Astrocyte of the spinal cord (primary cell): ENCODE results near the gene PIGA.
A peak's percentile ranks its signal among the peaks of the same experiment; 100 is the strongest.
"Not testable (repeated sequence)": the region's sequence is repeated elsewhere in the genome, so short reads cannot be mapped to it uniquely, and the experiment has no call there.

Experiments
- DNase-seq: peaks from one replicate; pipeline ENCODE4 v3.0.0; 2011; ENCODE audit warnings: low read depth, low spot score
- H3K4me3 ChIP-seq: 2 replicates; pipeline ENCODE4 v1.5.1; 2011; ENCODE audit warnings: low read depth, mild to moderate bottlenecking, low read length, moderate library complexity
- CTCF ChIP-seq: IDR thresholded peaks from 2 replicates; pipeline ENCODE4 v1.5.1; 2012; ENCODE audit warnings: low read depth, mild to moderate bottlenecking, low read length, inconsistent platforms
- in situ Hi-C: cut with HindIII; loops from 2 replicates; pipeline ENCODE4 v1.10.0; 2017; ENCODE audit warnings: low sequenced_read_pairs

PIGA gene

GRCh38 chrX:15293451-15293850 is 41.9 kb downstream of the PIGA start:
- in situ Hi-C loops: no loop called here
- TF ChIP-seq CTCF: no peak
- no peak overlapping the region for H3K4me3 ChIP-seq
- no peak for DNase-seq

- in situ Hi-C loops: no loop called here
- DNase-seq: no peak
- TF ChIP-seq CTCF: no peak
- no peak overlapping the region for H3K4me3 ChIP-seq
These were observed 42.5 kb downstream of the PIGA start for GRCh38 chrX:15292861-15293260.

- DNase-seq: no peak
- in situ Hi-C loops: no loop called here
- TF ChIP-seq CTCF: no peak
- no peak overlapping the region for H3K4me3 ChIP-seq
These were observed 57.7 kb downstream of the PIGA start for GRCh38 chrX:15277604-15278003.

- no peak overlapping the region for H3K4me3 ChIP-seq
- in situ Hi-C loops: no loop called here
- no peak for TF ChIP-seq CTCF
- no peak for DNase-seq
These were observed 60.4 kb downstream of the PIGA start for GRCh38 chrX:15274946-15275345.

- in situ Hi-C loops, H3K4me3 ChIP-seq, DNase-seq: not testable (repeated sequence)
These were observed 62.0 kb downstream of the PIGA start for GRCh38 chrX:15273275-15273674.

GRCh38 chrX:15271757-15272156 is 63.6 kb downstream of the PIGA start:
- in situ Hi-C loops: no loop called here
- TF ChIP-seq CTCF: no peak

GRCh38 chrX:15269618-15270521 is 65.5 kb downstream of the PIGA start, which contains the start of gene ASB9:
Gene ASB9, minus strand, starts transcription at chrX:15270083. Its CDS starts 209 bp downstream, at chrX:15269874.
- TF ChIP-seq CTCF: no peak
- in situ Hi-C loops: no loop called here
- peak; percentile 42 for DNase-seq
- H3K4me3 ChIP-seq: no peak within 1 kb of the TSS

More at GRCh38 chrX:15271757-15272156, 63.6 kb downstream of the PIGA start:
- DNase-seq: no peak
- H3K4me3 ChIP-seq: no peak overlapping the region
